MM.1S (cell line): ENCODE results near the gene HTRA2.

Experiments
- DNase-seq: peaks from one replicate; pipeline ENCODE4 v3.0.0-alpha.2; 2015
- H2AFZ ChIP-seq: fragments of 300-600 bp; sonication (generic); 2 replicates; pipeline ENCODE4 v1.6.0; 2016; ENCODE audit warnings: antibody characterized with exemption, low read length
- H3F3A ChIP-seq: fragments of 300-600 bp; sonication (generic); 2 replicates; pipeline ENCODE4 v1.6.1; 2016; ENCODE audit warnings: mild to moderate bottlenecking, antibody characterized with exemption, low read length, moderate library complexity, mixed read lengths; ENCODE audit not compliant: insufficient read depth
- H3K27ac ChIP-seq: fragments of 300-600 bp; sonication (generic); 2 replicates; pipeline ENCODE4 v1.5.1; 2016; ENCODE audit warnings: mild to moderate bottlenecking, low read length
- H3K27me3 ChIP-seq: fragments of 300-600 bp; sonication (generic); replicated peaks from 2 replicates; pipeline ENCODE4 v1.6.0; 2016; ENCODE audit warnings: low read length; ENCODE audit not compliant: insufficient read depth
- H3K36me3 ChIP-seq: fragments of 300-600 bp; sonication (generic); replicated peaks from 2 replicates; pipeline ENCODE4 v1.6.1; 2016; ENCODE audit warnings: mild to moderate bottlenecking, low read length, mixed read lengths; ENCODE audit not compliant: insufficient read depth
- H3K4me1 ChIP-seq: fragments of 300-600 bp; sonication (generic); 2 replicates; pipeline ENCODE4 v1.6.1; 2016; ENCODE audit warnings: low read length, mixed read lengths
- H3K4me2 ChIP-seq: fragments of 300-600 bp; sonication (generic); 2 replicates; pipeline ENCODE4 v1.6.0; 2016; ENCODE audit warnings: low read depth, low read length
- H3K4me3 ChIP-seq: fragments of 300-600 bp; sonication (generic); 2 replicates; pipeline ENCODE4 v1.5.1; 2016; ENCODE audit warnings: low read length, mixed read lengths
- H3K79me2 ChIP-seq: fragments of 300-600 bp; sonication (generic); 2 replicates; pipeline ENCODE4 v1.6.1; 2016; ENCODE audit warnings: mixed run types, low read length, mixed read lengths
- H3K9ac ChIP-seq: fragments of 300-600 bp; sonication (generic); 2 replicates; pipeline ENCODE4 v1.6.1; 2016; ENCODE audit warnings: low read length, mixed read lengths
- H3K9me2 ChIP-seq: fragments of 300-600 bp; sonication (generic); replicated peaks from 2 replicates; pipeline ENCODE4 v1.6.1; 2016; ENCODE audit warnings: mild to moderate bottlenecking, low read length, mixed read lengths; ENCODE audit not compliant: insufficient read depth
- H3K9me3 ChIP-seq: fragments of 300-600 bp; sonication (generic); replicated peaks from 2 replicates; pipeline ENCODE4 v1.6.1; 2016; ENCODE audit warnings: mild to moderate bottlenecking, low read length, mixed read lengths; ENCODE audit not compliant: insufficient read depth
- H4K20me1 ChIP-seq: fragments of 300-600 bp; sonication (generic); 2 replicates; pipeline ENCODE4 v1.6.1; 2016; ENCODE audit warnings: mild to moderate bottlenecking, low read length, moderate library complexity, mixed read lengths; ENCODE audit not compliant: insufficient read depth
- EZH2 ChIP-seq: fragments of 300-600 bp; sonication (generic); optimal IDR thresholded peaks from 2 replicates; pipeline ENCODE3; 2017; ENCODE audit warnings: low read depth, mild to moderate bottlenecking, antibody characterized with exemption, low read length, mixed read lengths
- EZH2phosphoT487 ChIP-seq: fragments of 300-600 bp; sonication (generic); IDR thresholded peaks from 2 replicates; pipeline ENCODE4 v1.6.1; 2018; ENCODE audit warnings: antibody characterized with exemption, low read length
- TF ChIP-seq, protein P1 (sequence below): fragments of 300-600 bp; sonication (generic); IDR thresholded peaks from 2 replicates; pipeline ENCODE4 v1.5.1; 2016; ENCODE audit warnings: antibody characterized with exemption, low read length, mixed read lengths

HTRA2 gene

GRCh38 chr2:74526649-74527230, 3.0 kb upstream of the HTRA2 start:
- no peaks in the 10 kb centered on the region for H3K9me2 ChIP-seq
- no peak overlapping the region for H3K9ac ChIP-seq
- H2AFZ ChIP-seq: no peak overlapping the region
- H3F3A ChIP-seq: peaks cover 15% of the 10 kb centered on the region; the same call in 1 of the 2 replicates
- DNase-seq: no peak
- no peak overlapping the region for H3K27ac ChIP-seq
- H3K4me3 ChIP-seq: no peak overlapping the region
- no peak overlapping the region for H3K4me2 ChIP-seq
- no peaks in the 10 kb centered on the region for H4K20me1 ChIP-seq
- H3K4me1 ChIP-seq: peaks cover 14% of the 10 kb centered on the region
- H3K79me2 ChIP-seq: peaks cover 42% of the 10 kb centered on the region
- TF ChIP-seq, protein P1, sequence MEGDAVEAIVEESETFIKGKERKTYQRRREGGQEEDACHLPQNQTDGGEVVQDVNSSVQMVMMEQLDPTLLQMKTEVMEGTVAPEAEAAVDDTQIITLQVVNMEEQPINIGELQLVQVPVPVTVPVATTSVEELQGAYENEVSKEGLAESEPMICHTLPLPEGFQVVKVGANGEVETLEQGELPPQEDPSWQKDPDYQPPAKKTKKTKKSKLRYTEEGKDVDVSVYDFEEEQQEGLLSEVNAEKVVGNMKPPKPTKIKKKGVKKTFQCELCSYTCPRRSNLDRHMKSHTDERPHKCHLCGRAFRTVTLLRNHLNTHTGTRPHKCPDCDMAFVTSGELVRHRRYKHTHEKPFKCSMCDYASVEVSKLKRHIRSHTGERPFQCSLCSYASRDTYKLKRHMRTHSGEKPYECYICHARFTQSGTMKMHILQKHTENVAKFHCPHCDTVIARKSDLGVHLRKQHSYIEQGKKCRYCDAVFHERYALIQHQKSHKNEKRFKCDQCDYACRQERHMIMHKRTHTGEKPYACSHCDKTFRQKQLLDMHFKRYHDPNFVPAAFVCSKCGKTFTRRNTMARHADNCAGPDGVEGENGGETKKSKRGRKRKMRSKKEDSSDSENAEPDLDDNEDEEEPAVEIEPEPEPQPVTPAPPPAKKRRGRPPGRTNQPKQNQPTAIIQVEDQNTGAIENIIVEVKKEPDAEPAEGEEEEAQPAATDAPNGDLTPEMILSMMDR: no peak
- H3K9me3 ChIP-seq: no peaks in the 10 kb centered on the region
- H3K27me3 ChIP-seq: 0 out of 2 replicates have a peak, but pooled peaks cover 9% of the 10 kb centered on the region
- peaks cover 11% of the 10 kb centered on the region for H3K36me3 ChIP-seq

GRCh38 chr2:74527741-74528140, 2.0 kb upstream of the HTRA2 start:
- Histone ChIP-seq H3K36me3 (peaks cover 11% of the 10 kb centered on the region), H4K20me1 (no peaks in the 10 kb centered on the region), H3K4me2 (peak overlapping the region; percentile 90; the same call in 1 of the 2 replicates), H2AFZ (no peak overlapping the region), H3F3A (peaks cover 15% of the 10 kb centered on the region; the same call in 1 of the 2 replicates), H3K4me3 (no peak overlapping the region), H3K27ac (no peak overlapping the region), H3K9me3 (no peaks in the 10 kb centered on the region), H3K9ac (no peak overlapping the region), H3K9me2 (no peaks in the 10 kb centered on the region), H3K79me2 (peaks cover 42% of the 10 kb centered on the region), H3K27me3 (0 out of 2 replicates have a peak, but pooled peaks cover under 1% of the 10 kb centered on the region), H3K4me1 (peaks cover 14% of the 10 kb centered on the region)
- DNase-seq: no peak
- TF ChIP-seq, protein P1: no peak
- TF ChIP-seq EZH2: no peak
- no peak for TF ChIP-seq EZH2phosphoT487

DNA sequence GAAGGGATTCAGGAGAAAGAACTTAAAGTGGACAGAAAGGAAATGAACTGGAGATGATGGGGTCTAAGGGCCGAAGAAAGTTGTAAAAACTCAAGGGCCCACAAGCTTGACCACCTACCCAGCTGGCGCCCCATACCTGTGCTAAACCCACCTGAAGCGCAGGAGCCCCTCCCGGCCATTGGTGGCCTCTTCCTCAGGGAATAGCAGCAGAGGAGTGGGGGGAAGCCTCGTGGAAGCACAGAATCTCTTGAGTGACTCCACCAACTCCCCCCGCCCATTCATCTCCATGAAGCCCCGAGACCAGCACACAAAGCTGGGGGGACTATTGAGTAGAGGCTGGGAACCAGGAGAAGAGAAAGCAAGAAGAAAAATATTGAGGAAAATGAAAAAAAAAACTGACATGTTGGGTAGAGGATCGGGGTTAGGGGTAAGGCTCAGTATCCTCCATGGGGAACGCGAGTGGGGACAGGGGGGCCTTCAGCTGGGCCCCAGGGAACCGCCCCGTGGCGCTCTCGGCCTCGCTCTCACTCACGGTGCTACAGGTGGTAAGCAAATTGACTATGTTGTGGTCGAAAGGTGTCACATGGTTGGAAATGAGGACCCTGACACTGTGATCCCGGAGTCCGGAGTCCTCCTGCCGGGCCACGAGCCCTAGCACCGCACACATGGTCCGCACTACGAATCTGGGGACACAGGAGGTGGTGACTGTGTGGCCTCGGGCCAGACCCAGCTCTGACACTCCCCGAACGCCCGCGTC, 955 bp upstream of the HTRA2 start:
- Histone ChIP-seq H3K9me3 (no peaks in the 10 kb centered on the region), H3K9ac (peak overlapping the region; percentile 94), H3K27ac (peak overlapping the region; percentile 69; the same call in 1 of the 2 replicates), H3K79me2 (peaks cover 42% of the 10 kb centered on the region), H3K9me2 (no peaks in the 10 kb centered on the region), H3K36me3 (peaks cover 11% of the 10 kb centered on the region), H3K4me1 (peaks cover 14% of the 10 kb centered on the region), H3F3A (peaks cover 15% of the 10 kb centered on the region; the same call in 1 of the 2 replicates), H3K4me2 (peak overlapping the region; percentile 90), H3K4me3 (peak overlapping the region; percentile 91), H4K20me1 (no peaks in the 10 kb centered on the region), H2AFZ (peak overlapping the region; percentile 67), H3K27me3 (no peaks in the 10 kb centered on the region)
- DNase-seq: peak; percentile 46
- TF ChIP-seq, protein P1: peak; percentile 14; the same call in 1 of the 2 replicates
- TF ChIP-seq EZH2phosphoT487 (no peak), EZH2 (no peak)
